NOMO-1 (cell line): ENCODE results near the gene TMEM72.

Experiments
- DNase-seq, 2 experiments: peaks; one replicate each; lab custom pipeline; 2025; ENCODE audit not compliant: unreplicated experiment in 2 of 2; lab: John Stamatoyannopoulos, UW

TMEM72 gene

DNA sequence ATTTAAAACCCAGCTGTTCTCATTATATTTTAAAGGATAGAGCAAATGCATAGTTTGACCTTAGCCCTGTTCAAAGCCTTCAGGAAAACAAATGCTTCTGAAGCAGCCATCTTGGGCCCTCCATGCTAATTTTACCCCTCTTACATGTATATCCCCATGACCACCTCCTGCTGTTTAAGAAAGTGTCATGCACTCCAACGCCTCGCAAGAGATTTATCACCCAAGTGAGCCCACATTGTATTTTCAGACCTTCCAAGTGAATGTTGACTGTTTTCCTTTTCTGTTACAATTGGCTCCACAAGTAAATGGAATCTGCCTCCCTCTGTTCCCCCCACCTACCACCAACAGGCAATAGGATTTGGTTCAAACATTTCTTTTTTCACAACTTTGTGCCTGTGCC lies 5.3 kb downstream of the TMEM72 start:
- no peak for DNase-seq

DNA sequence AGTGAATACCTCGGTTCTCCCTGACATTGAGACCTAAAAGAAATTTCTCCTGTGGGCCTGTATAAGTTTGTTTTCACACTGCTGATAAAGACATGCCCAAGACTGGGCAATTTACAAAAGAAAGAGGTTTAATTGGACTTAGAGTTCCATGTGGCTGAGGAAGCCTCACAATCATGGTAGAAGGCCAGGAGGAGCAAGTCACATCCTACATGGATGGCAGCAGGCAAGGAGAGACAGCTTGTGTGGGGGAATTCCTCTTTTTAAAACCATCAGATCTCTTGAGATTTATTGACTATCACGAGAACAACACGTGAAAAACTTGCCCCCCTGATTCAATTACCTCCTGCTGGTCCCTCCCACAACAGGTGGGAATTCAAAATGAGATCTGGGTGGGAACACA lies 6.7 kb downstream of the TMEM72 start:
- no peak for DNase-seq

DNA sequence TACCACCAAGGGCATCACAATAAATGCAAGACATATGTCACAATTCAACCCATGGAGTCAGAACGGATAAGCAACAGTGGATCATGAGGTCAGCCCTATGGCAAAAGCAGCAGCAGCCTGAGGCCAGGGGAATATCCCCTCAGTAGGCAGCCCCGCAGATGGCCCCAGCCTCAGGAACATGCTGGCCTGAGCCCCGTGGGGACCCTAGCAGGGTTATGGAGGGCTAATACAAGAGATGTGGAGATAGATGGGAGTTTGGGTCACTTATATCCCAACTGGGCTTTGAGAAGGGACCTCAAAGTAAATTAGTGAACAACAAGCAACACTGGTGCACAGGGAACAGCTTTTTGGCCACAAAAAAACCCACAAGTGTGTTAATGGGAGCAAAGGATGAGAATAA lies 9.1 kb downstream of the TMEM72 start:
- no peak for DNase-seq

DNA sequence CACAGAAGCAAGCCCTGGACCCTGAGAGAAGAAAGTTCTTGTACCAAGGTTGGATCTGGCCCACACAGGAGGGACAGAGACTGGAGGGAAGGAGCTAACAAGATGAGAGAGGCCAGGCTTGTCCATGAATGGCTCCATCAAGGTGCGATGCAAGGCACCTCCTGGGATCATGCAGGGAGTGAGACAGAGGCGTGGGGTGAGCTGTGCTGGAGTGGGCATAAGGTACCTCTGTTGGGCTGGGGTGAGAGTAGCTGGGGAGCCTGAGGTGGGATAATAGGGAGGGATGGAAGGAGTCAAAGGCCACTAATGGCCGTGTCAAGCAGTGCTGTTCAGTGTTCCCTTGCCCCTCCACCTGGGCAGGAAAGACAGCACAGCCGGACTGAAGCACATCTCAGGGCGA lies 9.9 kb downstream of the TMEM72 start:
- DNase-seq, result no peak

DNA sequence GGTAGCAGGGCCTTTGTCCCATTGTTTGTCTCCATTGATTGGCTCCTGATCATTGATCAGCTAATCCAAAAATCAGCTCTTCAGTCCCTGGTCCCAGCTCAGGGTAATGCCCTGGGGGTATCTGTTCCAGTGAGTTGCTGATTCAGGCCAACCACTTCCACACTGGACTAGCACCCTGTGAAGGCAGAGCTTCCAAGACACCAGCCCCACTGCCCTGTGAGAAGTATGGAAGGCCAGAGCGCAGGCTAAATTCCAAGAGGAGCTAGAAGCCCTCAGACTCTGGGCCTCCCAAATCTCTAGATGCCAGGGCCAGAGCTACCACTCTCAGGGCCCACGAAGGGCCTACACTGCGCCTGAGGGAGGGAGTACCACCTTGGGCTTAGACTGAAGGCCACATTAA lies 10.4 kb downstream of the TMEM72 start:
- no peak for DNase-seq

DNA sequence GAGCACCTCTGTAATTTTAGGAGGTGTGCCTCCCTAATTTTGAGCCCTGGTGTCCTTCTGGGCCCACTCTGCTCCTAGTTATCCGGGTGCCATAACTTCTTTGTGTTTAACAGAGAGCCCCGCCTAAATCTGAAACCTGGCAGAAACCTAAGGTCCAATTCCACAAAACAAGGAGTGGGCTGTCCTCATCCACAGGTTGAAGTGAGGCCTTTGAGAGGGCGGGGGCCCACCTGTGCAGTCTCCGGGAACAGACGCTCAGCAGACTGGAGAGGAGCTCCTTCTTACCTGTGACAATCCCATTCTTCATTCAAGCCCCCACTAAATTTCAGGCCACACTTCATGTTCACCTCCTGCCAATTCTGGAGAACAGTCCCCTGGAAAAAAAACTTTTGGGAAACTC lies 10.9 kb downstream of the TMEM72 start:
- no peak for DNase-seq

DNA sequence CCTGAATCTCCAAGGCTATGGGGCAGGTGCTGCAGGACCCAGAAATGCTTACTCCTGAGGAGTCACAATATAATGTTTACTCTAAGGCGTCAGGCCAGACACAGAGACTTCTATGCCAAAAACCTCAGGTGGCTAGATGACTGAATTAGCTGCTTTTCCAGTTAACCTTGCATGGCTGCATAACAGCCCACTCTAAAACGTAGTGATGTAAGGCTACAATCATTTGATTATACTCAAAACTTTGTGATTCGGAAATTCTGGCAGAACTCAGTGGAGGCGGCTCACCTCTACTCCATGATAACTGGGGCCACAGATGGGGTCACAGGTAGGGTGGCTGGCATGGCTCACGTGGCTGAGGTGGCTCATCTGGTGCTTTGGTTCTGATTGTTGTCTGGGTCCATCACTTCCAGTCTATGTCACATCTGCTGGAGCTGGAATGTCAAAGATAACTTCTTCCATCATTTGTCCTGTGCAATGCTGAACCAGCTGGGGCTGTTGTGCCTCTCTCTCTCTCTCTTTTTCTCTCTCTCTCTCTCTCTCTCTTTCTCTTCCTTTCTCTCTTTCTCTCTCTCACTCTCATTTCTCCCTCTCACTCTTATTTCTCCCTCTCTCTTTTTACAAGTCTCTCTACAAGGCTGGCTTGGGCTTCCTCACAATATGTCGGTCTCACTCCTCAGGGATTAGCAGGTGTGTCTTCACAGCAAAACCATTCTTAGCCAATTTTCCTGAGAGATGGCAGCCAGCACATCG lies 11.8 kb downstream of the TMEM72 start:
- no peak for DNase-seq

DNA sequence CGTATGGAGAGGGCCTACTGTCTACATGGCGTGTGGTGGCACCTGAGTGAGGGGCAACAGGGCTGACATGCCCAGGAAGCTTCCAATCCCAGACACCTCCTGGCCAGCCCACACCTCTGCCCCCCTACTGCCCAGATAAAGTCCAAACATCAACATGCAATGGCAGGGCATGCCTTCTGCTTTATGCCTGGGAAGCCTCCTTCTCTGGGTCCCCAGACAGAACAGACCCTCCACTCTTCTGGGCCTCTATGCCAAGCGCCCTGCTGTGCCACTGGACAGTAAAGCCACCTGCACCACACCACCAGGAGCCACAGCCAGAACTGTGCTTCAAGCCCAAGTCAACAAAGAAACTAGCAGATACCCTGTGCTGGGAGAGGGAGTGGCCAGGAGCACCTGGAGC lies 12.5 kb downstream of the TMEM72 start:
- DNase-seq, result no peak

DNA sequence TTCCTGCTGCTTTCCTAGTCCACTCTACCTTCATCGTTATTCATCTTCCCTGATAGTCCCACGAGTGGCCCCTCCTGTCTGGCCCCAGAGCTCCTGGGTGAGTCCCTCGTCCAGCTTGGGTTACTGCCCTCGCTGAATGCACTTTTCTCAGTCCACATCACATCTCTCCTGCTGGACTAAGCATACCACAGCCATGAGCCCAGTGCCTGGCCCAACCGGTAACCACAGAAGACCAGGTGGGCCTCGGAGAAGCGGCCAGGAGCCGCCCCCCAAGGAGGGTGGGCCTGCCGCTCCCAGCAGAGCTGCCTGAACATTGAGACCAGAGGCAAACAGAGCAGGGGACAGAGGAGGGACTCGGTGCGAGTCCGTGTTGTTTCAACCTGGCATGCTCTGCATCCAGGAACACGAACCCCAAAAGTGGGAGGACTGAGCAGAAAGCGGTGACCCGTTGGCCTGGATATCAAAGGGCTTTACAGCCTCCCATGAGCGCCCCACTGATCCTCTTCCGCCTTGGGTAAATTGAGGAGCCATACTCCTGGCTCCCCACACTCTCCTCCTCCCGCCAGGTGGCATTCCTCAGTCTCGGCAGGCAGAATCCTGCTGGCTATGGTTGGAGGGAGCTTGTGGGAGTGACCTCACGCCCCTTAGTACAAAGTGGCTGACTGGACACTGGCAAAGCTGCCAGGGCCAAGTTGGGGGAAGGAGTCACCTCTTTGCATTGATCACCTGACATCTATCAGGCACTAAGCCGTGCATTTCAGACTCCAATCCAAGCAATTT lies 13.3 kb downstream of the TMEM72 start:
- no peak for DNase-seq

DNA sequence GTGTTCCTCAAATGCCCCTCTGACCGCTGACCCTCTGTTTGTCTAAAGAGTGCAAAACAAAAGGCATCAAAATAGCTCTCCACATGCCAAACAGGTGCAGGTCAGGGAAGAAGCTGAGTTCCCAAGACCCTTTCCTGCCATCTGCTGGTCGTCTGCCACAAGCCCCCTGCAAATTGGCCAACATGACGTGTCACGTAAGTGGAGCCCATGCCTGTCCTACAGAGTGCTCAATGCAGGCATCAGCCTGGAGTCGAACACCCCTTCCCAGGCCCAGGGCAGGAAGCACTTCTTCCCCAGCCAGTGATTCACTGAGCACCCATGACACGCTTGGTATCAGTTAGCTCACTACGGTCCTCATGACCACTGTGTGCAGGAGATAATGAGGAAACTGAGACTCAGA lies 14.1 kb downstream of the TMEM72 start:
- peak; percentile 25 to 44 for DNase-seq

DNA sequence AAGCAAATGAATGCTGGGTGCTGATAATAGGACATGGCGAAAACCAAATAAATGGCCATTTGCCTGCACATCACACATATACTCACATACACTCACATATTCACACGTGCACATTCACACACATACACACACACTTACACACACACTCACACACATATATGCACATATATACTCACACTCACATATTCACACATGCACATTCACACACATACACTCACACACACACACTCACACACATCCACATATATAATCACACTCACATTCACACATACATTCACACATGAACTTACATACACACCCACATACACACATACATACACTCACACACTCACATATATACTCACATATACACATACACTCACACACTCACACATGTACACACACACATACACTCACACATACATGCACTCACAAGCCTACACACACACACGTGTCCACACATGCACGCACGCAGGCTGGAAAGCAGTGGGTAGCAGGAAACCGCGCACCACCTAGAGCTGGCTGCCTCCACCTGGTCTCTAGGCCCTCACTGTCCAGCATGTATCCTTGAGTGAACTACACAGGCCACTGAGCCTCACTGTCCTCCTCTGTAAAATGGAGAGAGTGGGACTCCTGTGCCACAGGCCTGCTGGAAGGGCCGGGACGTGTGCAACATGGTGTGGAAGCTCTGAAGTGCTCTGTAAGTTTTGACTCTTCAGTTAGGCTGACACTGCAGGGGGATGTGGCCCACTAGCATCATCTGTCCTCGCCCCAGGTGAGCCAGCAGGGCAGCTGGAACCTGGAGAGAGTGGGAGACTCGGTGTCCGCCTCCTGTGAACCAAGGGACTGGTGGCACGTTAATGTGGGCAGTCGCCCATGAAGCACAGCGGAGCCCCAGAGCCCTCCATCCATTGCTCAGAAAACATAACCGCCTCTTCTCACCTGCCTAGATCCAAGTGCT lies 14.9 kb downstream of the TMEM72 start:
- no peak for DNase-seq

DNA sequence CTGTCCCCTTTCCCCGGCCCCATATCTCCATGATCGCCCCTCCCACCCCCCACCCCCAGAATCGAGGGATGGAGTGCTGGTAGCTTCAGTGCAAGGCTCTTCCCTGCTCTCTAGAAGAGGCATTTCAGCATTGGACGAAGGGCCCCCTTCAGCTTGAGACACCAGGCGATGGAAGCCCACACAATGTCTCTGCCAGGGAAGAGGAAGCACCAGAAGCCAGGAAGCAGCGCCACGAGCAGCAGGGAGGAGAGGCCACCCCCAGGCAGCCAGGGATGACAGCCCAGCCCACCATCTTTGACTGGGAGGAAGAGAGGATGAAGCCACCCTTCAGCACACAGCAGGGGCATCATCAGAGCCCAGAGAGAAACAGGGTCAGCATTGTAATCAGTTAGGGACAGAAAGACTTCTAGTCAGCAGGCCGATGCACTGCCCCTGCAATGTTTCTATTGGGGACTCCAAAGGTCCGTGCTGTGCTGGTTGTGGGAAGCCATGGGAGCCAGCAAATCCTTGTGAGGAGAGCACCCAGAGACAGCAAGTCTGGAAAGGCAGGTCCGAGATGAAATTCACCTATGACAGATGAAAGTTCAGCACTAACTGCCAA lies 15.7 kb downstream of the TMEM72 start:
- DNase-seq, result no peak

DNA sequence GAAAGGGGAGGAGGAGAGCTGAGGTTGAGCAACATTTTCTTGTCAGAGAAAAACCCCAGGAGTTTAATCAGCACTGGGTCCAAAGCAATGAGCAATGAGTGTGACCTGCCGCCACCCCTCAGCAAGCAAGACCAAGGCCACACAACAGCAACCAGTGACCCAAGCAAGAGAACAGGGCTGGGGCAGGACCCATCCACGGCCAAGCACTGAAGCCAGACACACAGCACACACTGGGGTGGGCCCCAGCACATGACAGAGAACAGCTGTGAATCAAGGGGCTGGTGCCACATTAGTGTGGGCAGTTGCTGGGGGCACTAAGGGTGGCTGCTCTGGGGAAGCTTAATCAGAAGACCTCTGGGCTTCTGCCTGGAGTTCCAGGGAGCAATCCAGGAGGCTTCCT lies 16.2 kb downstream of the TMEM72 start:
- peak; percentile 7 to 31 for DNase-seq

DNA sequence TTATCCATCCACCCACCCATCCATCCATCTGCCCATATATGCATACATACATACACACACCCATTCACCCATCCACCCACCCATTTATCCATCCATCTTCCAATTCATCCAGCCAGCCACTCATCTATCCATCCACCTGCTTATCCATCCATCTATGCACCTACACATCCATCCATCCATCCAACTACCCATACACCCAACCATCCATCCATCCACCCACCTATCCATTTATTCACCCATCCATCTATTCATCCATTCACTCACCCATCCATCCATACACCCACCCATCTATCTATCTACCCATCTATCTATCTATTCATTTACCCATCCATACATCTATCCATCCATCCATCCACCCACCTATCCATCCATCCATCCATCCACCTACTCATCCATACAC lies 17.3 kb downstream of the TMEM72 start:
- DNase-seq, result no peak

DNA sequence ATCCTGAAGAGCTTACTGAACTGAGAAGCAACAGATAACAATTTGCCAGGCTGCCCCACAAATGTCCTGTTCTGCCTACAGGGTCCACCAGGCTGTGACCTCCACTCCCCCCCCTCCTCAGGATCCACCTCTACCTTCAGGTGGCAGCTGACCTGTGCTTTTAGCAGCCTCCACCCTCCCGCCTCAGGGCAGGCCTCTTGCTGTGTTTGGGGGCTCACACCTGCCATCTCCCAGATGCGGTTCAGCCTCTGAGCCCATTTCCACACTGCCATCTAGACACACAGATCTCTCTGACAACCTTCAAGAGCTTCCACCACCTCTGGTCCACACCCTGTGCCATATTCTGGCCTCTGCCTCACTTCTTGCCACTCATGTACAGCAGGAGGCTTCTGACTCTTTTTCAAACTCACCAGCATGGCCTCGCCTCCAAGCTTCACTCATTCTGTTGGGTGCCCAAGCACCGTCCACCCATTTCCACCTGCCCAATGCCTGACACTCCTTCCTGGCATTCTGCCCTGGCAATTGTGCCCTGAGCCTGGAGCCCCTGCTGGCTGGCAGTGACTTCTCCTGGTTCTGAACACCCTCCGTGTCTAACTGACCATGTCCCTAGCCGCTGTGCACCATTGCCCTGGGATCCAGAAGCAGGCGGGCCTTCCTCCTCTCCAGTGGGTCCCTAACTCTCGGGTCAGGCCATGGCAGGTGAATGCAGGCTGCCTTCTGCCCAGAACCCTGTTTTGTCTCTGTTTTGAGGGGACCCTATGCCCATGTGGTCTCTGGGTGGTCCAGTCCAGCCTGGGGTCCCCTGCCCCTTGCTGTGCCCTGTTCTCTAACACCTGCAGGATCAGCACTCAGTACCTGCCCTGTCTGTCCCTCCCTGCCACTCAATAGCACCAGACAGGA lies 18.5 kb downstream of the TMEM72 start:
- DNase-seq, result no peak

DNA sequence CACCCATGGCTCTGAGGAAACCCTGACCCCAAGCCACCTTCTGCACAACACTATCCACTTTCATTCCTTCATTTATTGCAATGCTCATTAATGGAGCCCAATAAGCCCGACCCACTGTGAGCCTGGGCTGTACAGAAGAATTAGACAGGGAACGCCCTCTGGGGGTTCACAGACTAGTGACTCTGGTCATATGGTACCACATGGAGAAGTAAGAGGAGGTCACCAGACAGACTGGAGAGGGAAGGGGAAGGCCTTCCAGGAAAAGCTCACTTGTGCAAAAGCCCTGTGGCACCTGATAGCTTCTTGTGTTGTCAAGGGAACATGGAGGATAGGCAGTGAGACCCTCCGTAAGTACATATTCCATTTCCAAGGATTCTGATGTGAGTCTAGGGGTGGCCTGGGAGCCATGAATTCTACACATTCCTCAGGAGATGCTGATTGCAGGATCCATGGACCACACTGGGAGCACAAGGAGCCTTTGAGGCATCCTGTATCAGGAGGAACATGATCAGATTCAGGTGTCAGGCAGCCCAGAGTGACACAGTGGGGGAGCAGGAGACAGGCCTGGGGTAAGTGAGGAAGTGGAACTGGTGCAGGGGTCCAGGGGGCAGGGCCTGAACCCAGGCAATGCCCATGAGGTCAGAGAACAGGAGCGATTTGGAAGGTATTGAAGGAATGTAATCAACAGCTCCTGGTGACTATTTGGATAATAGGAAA lies 19.9 kb downstream of the TMEM72 start:
- no peak for DNase-seq

DNA sequence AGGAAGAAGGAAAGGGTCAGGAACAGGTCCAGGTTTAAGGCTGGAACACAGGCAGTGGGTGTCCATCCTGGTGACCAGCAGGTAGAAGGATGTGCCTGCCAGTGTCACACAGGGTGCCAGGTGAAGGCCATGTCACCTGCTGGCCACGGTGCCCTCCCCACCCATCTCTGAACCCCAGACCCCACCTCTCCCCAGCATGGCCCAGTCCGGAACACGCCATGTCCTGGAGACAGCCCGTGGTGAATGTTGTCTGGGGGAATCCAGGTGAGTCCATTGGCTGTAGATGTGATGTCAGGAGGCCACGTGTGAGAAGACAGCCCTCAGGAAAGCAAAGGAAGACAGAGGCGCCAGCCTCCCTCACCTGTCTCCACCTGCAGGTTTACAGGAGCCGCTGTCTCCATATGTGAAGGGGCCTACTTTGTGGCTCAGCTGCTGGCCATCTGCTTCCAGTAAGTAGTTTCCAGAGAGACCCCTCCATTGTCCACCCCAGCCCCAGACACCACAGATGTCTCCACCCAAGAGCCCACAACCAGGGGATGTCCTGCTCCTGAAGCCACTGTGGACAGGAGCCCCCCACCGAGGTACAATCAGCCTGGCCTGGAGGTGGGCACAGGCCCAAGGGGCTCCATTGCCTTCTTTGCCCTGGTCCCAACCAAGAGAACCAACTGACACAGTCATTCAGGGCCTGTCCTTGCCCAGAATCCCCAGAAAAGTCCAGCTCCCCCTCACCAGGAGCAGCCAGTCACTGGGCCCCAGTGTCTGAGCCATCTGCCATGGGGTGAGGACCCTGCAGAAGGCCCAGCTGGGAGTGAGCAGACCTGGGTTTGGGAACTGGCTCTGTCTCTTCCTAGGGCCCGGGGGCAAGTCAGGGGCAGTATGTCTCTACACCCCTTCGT lies 20.7 kb downstream of the TMEM72 start:
- DNase-seq, result no peak
